ENCODE data around the gene RSAD2. TPM values are rescaled to one million over a fixed set of nuclear protein-coding genes. Genes with fewer than 3 reads are reported as not detected.

The RSAD2 gene
- total RNA-seq, 1 experiment from 2014 or later = not detected

GRCh38 chr2:6874032-6874431 is 3.5 kb upstream of the RSAD2 start (continued):
- TF ChIP-seq USF1 (CRISPR knock-in tag; IDR thresholded peaks at IDR 0.05) (no peak), SOX15 (CRISPR knock-in tag; IDR thresholded peaks at IDR 0.05) (no peak), RORB (CRISPR knock-in tag; IDR thresholded peaks at IDR 0.05) (no peak), IRF1 (CRISPR knock-in tag; IDR thresholded peaks at IDR 0.05) (no peak)

- Mint-ChIP-seq H3K27me3 (ENCODE audit: low read depth) (peaks cover 32% of the 10 kb centered on the region), H3K4me3 (no peak overlapping the region), H3K36me3 (peaks cover 41% of the 10 kb centered on the region), H3K4me1 (no peaks in the 10 kb centered on the region), H3K9me3 (peaks cover 93% of the 10 kb centered on the region), H3K27ac (no peak overlapping the region)
- TF ChIP-seq HMGA2 (CRISPR knock-in tag; IDR thresholded peaks at IDR 0.05) (no peak), CDX4 (CRISPR knock-in tag; IDR thresholded peaks at IDR 0.05; ENCODE audit: borderline replicate concordance) (no peak), PREB (CRISPR knock-in tag; IDR thresholded peaks at IDR 0.05; ENCODE audit: borderline replicate concordance) (no peak), MXD4 (CRISPR knock-in tag; IDR thresholded peaks at IDR 0.05; ENCODE audit: borderline replicate concordance) (no peak), TEAD4 (CRISPR knock-in tag; IDR thresholded peaks at IDR 0.05) (no peak), ATF6 (CRISPR knock-in tag; IDR thresholded peaks at IDR 0.05) (no peak), E2F5 (CRISPR knock-in tag; IDR thresholded peaks at IDR 0.05) (no peak), OVOL2 (CRISPR knock-in tag; IDR thresholded peaks at IDR 0.05; ENCODE audit: borderline replicate concordance) (no peak), ETV6 (CRISPR knock-in tag; IDR thresholded peaks at IDR 0.05) (no peak), GABPB1 (CRISPR knock-in tag; IDR thresholded peaks at IDR 0.05) (no peak), ATF2 (CRISPR knock-in tag; IDR thresholded peaks at IDR 0.05; ENCODE audit: borderline replicate concordance, low read depth) (no peak), ERG (CRISPR knock-in tag; IDR thresholded peaks at IDR 0.05) (no peak)
- ChIA-PET CTCF (no interaction called here), POLR2A (no interaction called here)
- ATAC-seq = no peak
- no peak for DNase-seq (ENCODE audit: low spot score)
Observed at GRCh38 chr2:6876309-6876708, 1.3 kb upstream of the RSAD2 start.

All from WTC11 (cell line).